ENCODE results near the gene CCDC187.
A peak's percentile ranks its signal among the peaks of the same experiment; 100 is the strongest.

CCDC187 gene

GRCh38 chr9:136247947-136248637 is 55.8 kb downstream of the CCDC187 start:
- no peak overlapping the region for H3K4me3 ChIP-seq (ENCODE audit: low read length)
- no peak for TF ChIP-seq ZNF274 (IDR thresholded peaks at IDR 0.05; ENCODE audit: low read depth, low read length)

GRCh38 chr9:136247551-136247916 is 56.4 kb downstream of the CCDC187 start:
- no peak overlapping the region for H3K4me3 ChIP-seq (ENCODE audit: low read length)
- TF ChIP-seq ZNF274 (IDR thresholded peaks at IDR 0.05; ENCODE audit: low read depth, low read length): no peak

- H3K4me3 ChIP-seq (ENCODE audit: low read length): no peak overlapping the region
- no peak for TF ChIP-seq ZNF274 (IDR thresholded peaks at IDR 0.05; ENCODE audit: low read depth, low read length)
Measured at GRCh38 chr9:136246849-136247550, 56.9 kb downstream of the CCDC187 start.

- TF ChIP-seq ZNF274 (IDR thresholded peaks at IDR 0.05; ENCODE audit: low read depth, low read length): no peak
- H3K4me3 ChIP-seq (ENCODE audit: low read length): peak within 1 kb of the TSS; percentile 96
Measured at GRCh38 chr9:136245219-136246150, 58.4 kb downstream of the CCDC187 start, which contains the start of gene QSOX2. TSS of gene QSOX2 (minus strand) at chr9:136245812. CDS start at chr9:136245803, 9 bp downstream.

- TF ChIP-seq ZNF274 (IDR thresholded peaks at IDR 0.05; ENCODE audit: low read depth, low read length): no peak
- peak overlapping the region; percentile 96 for H3K4me3 ChIP-seq (ENCODE audit: low read length)
Measured at GRCh38 chr9:136244969-136245218, 59.0 kb downstream of the CCDC187 start.

GRCh38 chr9:136244122-136244968 is 59.5 kb downstream of the CCDC187 start:
- no peak for TF ChIP-seq ZNF274 (IDR thresholded peaks at IDR 0.05; ENCODE audit: low read depth, low read length)
- H3K4me3 ChIP-seq (ENCODE audit: low read length): peak overlapping the region; percentile 96

- peak overlapping the region; percentile 96; the same call in 1 of the 2 replicates for H3K4me3 ChIP-seq (ENCODE audit: low read length)
- no peak for TF ChIP-seq ZNF274 (IDR thresholded peaks at IDR 0.05; ENCODE audit: low read depth, low read length)
Measured at GRCh38 chr9:136243631-136244030, 60.3 kb downstream of the CCDC187 start.

- H3K4me3 ChIP-seq (ENCODE audit: low read length): peak overlapping the region; percentile 6; the same call in 1 of the 2 replicates
- TF ChIP-seq ZNF274 (IDR thresholded peaks at IDR 0.05; ENCODE audit: low read depth, low read length): no peak
Measured at GRCh38 chr9:136242918-136243525, 60.9 kb downstream of the CCDC187 start.

- H3K4me3 ChIP-seq (ENCODE audit: low read length): no peak overlapping the region
- no peak for TF ChIP-seq ZNF274 (IDR thresholded peaks at IDR 0.05; ENCODE audit: low read depth, low read length)
Measured at GRCh38 chr9:136242248-136242647, 61.6 kb downstream of the CCDC187 start.

GRCh38 chr9:136241542-136241941 is 62.4 kb downstream of the CCDC187 start:
- TF ChIP-seq ZNF274 (IDR thresholded peaks at IDR 0.05; ENCODE audit: low read depth, low read length): no peak
- H3K4me3 ChIP-seq (ENCODE audit: low read length): no peak overlapping the region

- no peak for TF ChIP-seq ZNF274 (IDR thresholded peaks at IDR 0.05; ENCODE audit: low read depth, low read length)
- no peak overlapping the region for H3K4me3 ChIP-seq (ENCODE audit: low read length)
Measured at GRCh38 chr9:136240941-136241340, 63.0 kb downstream of the CCDC187 start.

GRCh38 chr9:136239983-136240330 is 63.9 kb downstream of the CCDC187 start:
- no peak overlapping the region for H3K4me3 ChIP-seq (ENCODE audit: low read length)
- TF ChIP-seq ZNF274 (IDR thresholded peaks at IDR 0.05; ENCODE audit: low read depth, low read length): no peak
